GM19452 (cell line): ENCODE results near the gene COL23A1.
"Not testable (repeated sequence)": the region's sequence is repeated elsewhere in the genome, so short reads cannot be mapped to it uniquely, and the experiment has no call there.

Experiments used
- ATAC-seq: cut with Tn5 transposase; IDR thresholded peaks from one replicate; pipeline ENCODE4 v1.9.1; 2021; ENCODE audit not compliant: unreplicated experiment

Gene COL23A1

DNA sequence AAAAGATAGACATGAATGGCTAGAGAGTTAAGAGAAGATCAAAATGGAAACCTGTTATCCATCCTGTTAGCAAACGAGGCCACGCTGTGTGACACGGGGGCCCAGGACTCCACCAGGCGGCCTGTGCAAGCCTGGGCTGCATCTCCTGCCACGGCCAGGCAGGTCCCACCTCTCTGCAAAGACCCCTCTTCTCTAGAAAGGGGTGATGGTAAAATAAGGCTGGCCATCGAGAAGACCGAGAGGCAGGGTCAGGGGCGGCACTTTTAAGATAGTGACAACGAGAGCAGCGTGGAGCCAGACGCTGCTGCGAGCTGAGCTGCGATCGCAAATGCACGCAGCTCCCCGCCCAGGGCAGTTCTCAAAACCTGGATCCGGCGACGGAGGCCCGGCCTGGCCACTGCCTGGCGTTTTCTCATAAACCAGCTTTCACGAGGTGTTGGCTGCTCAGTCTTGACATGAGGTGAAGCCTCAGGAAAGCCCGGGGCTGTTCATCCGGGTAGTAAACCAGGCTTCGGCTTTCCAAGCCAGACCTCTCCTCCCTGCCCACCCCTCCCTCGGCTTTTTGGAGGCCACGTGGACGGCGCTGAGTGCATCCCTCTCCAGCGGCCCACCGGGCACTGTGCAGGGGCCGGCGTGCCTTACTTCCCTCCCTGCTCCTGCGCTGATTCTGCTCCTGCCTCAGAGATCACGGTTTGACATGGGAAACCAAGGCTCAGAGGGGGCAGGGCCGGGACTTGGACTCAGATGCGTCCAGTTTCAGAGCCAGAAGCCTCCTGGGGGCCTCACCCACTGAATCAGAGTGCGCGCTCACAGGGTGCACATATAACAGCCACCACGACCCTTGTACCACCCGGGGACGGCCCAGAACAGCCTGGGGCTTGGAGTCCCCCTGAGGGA is 206.0 kb downstream of the COL23A1 start:
- ATAC-seq = no peak

DNA sequence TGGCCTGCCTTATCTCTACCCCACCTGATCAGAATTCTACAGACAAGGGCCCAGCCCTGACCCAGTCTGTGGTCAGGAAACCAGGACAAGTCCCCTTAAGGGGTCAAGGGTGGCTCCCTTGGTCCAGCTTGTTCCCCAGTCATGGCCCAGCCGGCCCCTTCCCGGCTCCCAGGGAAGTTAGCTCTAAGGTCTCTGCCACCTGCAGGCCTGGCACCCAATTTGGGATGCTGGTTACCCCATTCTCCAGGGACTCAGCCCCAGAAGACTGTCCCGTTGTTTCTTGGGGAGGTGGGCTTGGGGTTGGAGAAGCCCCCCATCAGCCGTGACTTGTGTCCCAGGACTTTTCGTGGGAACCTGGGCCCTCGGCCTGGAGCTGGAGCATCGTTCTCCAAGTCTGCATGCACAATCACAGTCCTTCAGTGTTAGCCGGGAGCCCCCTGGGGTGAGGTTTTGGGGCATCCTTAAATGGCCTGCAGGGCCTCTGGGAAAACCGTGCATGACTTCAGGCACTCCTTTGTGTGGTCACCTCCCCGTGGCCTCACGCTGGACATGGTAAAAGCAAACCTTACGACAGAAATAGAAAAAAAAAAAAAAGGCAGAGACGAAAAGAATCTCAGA is 206.8 kb downstream of the COL23A1 start:
- no peak for ATAC-seq

- no peak for ATAC-seq
Measured at GRCh38 chr5:178382754-178383164, 207.4 kb downstream of the COL23A1 start.

DNA sequence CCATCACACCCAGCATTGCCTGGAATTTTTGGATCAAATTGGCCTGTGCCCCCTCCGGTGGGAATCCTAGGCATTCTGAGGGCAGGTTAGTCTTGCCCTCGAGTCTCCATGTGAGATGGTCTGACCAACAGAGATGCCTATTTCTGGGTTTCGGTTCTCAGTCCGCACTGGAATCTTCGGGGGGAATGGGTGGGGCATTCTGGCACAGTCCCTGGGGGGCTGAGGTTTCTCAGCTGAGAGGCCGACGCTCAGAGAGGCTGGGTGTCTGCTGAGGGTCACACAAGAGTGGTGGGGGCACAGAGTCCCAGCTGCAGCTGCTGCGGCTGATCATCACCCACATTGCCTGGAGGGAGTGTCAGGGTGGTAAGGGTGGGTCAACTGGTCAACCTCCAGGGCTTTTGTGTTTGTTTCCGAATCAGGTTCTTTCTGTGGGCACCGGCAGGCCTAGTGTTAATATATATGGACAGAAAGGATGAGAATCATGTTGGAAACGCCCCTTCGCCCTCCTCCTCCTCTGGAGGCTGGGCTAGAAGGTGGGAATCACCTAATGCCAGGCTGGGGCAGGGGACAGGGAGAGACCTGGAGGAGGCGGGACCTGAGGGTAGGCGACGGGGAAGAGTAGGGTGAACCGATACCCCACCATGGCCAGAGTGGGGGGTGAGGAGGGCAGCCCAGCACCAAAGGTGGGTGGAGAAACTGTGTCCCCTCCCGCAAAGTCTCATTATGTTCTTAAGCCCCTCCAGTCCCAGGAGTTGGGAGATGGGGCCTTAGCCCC is 208.1 kb downstream of the COL23A1 start:
- ATAC-seq = no peak

- no peak for ATAC-seq
Measured at GRCh38 chr5:178381206-178381605, 209.0 kb downstream of the COL23A1 start.

DNA sequence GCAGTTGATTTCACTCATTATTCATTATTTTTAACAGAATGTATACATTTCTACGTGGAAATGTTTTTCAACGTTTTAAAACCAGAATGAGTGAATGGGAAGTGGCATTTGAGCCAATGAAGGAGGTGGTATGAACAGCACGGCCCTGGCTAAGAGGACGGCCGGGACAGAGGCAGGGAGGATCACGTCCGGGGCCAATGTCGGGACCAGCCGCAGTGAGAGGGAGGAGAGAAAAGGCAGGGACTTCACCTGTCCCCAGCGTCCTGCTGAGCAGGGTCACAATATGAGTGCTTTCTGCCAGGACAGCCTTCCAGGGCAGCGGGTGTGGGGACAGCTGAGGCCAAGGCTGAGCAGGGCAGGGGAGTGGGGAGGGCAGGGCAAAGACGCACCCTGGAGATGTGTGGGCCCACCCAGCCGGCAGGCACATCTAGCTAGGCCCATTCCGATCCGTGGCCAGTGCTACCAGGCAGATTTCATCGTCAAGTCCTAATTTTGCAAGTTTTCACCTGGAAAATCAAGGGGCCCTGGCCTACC is 209.6 kb downstream of the COL23A1 start:
- no peak for ATAC-seq

GRCh38 chr5:178380086-178380485 is 210.1 kb downstream of the COL23A1 start:
- no peak for ATAC-seq

GRCh38 chr5:178378527-178379484 is 211.4 kb downstream of the COL23A1 start:
- ATAC-seq = no peak

DNA sequence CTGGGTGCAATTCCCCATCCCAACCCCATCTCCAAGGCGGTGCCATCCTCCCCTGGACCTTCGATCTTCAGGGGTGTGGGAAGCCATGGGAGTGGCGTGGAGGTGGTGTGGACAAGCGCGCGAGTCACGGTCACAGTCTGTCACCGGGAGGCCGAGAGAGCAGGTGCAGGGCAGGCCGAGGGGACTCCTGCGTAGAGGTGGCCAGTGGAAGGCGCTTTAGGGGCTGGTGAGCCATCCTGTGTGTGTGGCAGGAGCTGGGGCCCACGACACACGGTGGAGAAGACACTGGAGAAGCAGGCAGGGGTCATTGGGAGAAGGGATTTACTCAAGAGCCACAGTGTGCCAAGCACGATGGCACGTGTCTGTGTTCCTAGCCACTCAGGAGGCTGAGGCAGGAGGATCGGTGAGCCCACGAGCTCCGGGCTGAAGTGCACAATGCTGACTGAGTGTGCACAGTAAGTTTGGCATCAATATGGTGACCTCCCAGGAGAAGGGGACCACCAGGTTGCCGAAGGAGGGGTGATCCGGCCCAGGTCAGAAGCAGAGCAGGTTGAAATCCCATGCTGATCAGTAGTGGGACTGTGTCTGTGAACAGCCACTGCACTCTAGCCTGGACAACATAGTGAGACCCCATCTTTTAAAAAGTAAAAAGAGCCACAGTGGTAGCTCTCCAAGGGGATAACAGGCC is 212.5 kb downstream of the COL23A1 start:
- ATAC-seq = no peak

- no peak for ATAC-seq
Measured at GRCh38 chr5:178376921-178377582, 213.1 kb downstream of the COL23A1 start.

DNA sequence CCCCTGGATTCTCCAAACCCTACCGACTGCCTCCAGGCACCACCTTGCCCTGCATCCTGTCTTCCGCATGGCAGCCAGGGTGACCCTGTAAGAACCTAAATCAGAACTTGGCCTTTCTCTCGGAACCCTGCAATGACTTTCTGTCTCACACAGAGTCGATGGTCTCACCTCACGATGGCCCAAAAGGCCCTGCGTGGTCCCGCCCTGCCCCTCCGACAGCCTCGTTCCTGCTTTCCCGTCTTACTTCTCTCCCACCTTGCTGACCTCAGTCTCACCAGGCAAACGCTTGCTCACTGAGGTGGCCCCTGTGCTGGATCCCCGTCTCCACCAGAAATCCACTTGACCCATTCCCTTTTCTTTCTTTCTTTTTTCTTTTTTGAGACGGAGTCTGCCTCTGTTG is 214.8 kb downstream of the COL23A1 start:
- ATAC-seq = no peak

DNA sequence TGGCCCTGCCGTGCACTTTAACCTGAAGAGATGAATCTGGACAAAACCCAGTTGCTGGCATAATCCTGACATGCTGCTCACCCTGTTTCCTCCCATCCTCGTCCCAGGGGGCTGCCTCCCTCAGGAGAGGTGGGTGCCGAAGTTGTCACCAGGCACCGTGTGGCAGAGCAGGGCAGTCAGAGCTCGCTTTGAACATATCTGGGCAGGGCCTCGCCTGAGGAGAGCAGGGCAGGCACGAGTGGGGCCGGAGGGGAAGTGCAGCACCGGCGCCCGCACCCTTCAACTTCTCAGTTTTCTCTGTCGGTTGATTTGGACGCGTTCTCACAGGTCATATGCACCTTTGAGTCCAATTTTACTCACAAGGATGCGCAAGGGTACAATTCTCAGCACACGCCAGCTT is 216.5 kb downstream of the COL23A1 start:
- no peak for ATAC-seq

DNA sequence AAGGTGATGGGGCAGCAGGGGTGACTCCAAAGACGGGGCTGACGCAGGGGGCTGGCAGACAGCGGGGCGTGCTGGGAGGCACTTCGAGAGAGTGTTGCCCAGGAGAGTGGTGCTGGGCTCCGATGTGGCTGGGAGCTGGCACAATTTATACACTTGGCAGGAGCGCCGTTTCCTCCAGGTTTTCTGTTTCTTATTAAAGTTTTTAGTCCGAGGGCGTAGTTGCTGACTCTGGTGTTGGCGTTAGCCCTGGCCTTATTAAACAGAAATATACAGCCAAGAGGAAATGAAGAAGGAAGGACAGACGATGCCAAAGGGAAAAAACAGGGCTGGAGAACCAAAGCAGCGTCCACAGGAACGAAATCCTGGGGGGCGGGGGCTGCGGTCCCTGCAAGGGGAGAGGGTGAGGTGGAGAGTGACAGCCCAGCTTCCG is 218.0 kb downstream of the COL23A1 start:
- no peak for ATAC-seq

DNA sequence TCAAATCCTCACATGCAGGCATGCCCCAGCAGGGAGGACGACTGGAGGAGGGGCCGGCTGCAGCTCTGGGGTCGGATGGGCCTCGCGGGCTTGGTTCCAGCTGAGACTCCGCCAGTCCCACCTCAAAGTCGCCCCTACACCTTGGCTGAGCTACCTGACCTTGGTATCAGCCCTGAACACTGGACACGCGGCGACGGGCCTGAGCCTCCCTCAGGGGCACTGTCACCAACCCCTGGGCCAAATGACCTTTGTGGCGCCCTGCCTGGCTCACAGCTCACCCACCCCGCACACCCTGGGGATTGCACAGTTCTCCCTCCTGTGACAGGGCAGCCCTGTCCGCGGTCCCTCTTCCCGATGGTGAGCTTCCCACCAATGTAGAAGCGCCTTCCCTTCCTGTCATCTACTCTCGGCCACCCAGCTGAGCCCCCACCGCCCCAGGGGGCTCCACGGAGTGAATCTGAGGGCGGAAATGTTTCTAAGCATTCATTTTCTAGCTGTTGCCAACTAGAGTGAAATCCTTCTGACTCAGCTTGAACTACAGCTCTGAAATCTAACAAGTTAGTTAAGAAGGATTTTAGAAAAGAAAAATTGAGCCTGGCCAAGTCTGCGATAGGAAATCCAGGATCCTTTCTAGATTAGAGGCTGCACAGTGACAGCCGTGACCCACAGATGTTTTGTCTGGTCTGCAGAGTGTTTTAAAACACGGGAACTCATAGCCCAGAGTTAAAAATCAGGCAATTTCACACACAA is 218.7 kb downstream of the COL23A1 start:
- no peak for ATAC-seq

DNA sequence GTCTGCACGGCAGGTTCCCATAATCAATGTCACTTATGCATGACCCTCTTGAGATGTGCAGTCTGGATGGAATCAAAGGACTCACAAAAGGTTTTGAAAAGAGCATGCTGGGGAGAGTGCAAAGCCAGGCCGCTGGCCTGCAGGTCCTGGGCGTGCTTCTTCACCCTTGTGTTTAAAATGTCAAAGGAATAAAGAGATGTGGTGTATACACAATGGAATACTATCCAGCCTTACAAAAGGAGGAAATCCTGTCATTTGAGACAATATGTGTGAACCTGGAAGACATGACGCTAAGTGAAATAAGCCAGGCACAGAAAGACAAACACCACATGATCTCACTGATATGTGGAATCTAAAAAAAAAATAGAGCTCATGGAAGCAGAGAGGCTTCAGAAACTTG is 220.1 kb downstream of the COL23A1 start:
- ATAC-seq = no peak

GRCh38 chr5:178369469-178369868 is 220.7 kb downstream of the COL23A1 start:
- ATAC-seq = not testable (repeated sequence)

GRCh38 chr5:178368716-178369300 is 221.4 kb downstream of the COL23A1 start:
- ATAC-seq = no peak

GRCh38 chr5:178368274-178368673 is 221.9 kb downstream of the COL23A1 start:
- no peak for ATAC-seq
